GM12891 (cell line): ENCODE results near the gene UBAP2L.
"Not testable (repeated sequence)": the region's sequence is repeated elsewhere in the genome, so short reads cannot be mapped to it uniquely, and the experiment has no call there.

ENCODE experiments used
- PAX5 ChIP-seq: IDR thresholded peaks from 2 replicates; pipeline ENCODE4 v1.6.1; 2011; ENCODE audit warnings: low read length, moderate library complexity, mild to moderate bottlenecking; ENCODE audit not compliant: insufficient read depth, severe bottlenecking
- POLR2A ChIP-seq: IDR thresholded peaks from 2 replicates; pipeline ENCODE4 v1.6.1; 2011; ENCODE audit warnings: low read depth, low read length, control low read depth
- POLR2AphosphoS5 ChIP-seq: IDR thresholded peaks from 2 replicates; pipeline ENCODE4 v1.6.1; 2011; ENCODE audit warnings: low read depth, low read length, control low read depth
- POU2F2 ChIP-seq: IDR thresholded peaks from 2 replicates; pipeline ENCODE4 v1.6.1; 2011; ENCODE audit warnings: low read depth, mild to moderate bottlenecking, control low read depth, low read length, moderate library complexity
- SPI1 ChIP-seq: IDR thresholded peaks from 2 replicates; pipeline ENCODE4 v1.6.1; 2011; ENCODE audit warnings: low read depth, low read length, control low read depth
- TAF1 ChIP-seq: IDR thresholded peaks from 2 replicates; pipeline ENCODE4 v1.6.1; 2011; ENCODE audit warnings: low read depth, low read length, control low read depth

DNA sequence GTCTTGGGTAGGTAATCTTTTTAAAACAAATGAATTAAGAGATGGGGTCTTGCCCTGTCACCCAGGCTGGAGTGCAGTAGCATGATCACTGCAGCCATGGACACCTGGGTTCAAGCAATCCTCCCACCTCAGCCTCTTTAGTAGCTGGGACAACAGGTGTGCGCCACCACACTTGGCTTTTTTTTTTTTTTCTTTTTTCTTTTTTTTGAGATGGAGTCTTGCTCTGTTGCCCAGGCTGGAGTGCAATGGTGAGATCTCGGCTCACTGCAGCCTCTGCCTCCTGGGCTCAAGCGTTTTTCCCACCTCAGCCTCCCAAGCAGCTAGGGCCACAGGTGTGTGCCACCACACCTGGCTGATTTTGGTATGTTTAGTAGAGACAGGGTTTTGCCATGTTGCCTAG lies 10.4 kb downstream of the UBAP2L start:
- not testable (repeated sequence) for TF ChIP-seq TAF1, POLR2AphosphoS5, POLR2A, SPI1, POU2F2, PAX5
